Hepatocyte (in vitro differentiated cells): ENCODE data around the gene LSR.
"Not testable (repeated sequence)": the region's sequence is repeated elsewhere in the genome, so short reads cannot be mapped to it uniquely, and the experiment has no call there.

Experiments
- CTCF ChIP-seq: fragments of 200-600 bp; sonication (generic); IDR thresholded peaks from 2 replicates; pipeline ENCODE4 v1.5.1; 2016; ENCODE audit warnings: antibody characterized with exemption, mild to moderate bottlenecking; ENCODE audit not compliant: poor library complexity
- EZH2 ChIP-seq: fragments of 200-600 bp; sonication (generic); IDR thresholded peaks from 2 replicates; pipeline ENCODE4 v1.6.1; 2016; ENCODE audit warnings: antibody characterized with exemption, mild to moderate bottlenecking, borderline replicate concordance

GRCh38 chr19:35239597-35239996 is 9.2 kb upstream of the LSR start:
- TF ChIP-seq CTCF, EZH2: not testable (repeated sequence)
